NCI-H1694 treated with DMSO at 0.1 percent for 48 hours (cell line): ENCODE data around the gene CTXND2.
"Not testable (repeated sequence)": the region's sequence is repeated elsewhere in the genome, so short reads cannot be mapped to it uniquely, and the experiment has no call there.

ENCODE experiments used
- DNase-seq: peaks from one replicate; lab custom pipeline; 2025; lab: John Stamatoyannopoulos, UW

Gene CTXND2

DNA sequence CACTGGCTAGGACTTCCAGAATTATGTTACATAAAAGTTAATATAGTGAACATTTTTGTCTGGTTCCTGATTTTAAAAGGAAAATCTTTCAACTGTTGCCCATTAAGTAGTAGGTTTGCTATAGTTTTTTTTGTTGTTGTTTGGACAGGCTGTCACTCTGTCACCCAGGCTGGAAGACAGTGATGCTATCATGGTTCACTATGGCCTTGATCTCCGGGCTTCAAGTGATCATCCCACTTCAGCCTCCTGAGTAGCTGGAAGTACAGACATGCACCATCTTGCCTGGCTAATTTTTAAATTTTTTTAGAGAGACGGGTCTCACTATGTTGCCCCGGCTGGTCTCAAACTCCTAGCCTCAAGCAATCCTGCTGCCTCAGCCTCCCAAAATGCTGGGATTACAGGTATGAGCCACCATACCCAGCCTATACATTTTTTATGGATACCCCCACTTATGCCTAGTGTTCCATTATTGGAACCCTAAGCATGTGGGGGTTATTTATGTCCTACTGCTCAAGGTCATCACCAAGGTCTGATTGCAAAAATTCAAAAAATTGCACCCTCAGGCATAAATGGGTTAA, 6.5 kb downstream of the CTXND2 start:
- no peak for DNase-seq

DNA sequence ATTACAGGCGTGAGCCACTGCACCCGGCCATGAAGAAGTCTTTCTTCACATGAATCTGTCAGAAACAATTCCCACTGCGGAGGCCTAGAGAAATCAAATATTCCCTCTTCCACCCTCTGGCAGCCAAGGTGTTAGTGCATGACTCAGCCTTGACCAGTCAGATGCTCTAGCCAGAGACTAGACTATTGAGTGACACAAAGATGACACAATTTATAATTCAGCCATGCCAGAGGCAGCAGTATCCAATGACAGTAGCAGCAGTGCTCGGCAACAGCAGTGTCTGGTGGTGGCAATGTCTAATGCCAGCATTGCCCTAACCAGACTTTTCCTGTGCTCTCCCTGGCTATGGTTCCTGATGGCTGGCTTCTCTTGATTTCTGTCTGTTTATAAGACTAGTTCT, 8.7 kb downstream of the CTXND2 start:
- DNase-seq: no peak

DNA sequence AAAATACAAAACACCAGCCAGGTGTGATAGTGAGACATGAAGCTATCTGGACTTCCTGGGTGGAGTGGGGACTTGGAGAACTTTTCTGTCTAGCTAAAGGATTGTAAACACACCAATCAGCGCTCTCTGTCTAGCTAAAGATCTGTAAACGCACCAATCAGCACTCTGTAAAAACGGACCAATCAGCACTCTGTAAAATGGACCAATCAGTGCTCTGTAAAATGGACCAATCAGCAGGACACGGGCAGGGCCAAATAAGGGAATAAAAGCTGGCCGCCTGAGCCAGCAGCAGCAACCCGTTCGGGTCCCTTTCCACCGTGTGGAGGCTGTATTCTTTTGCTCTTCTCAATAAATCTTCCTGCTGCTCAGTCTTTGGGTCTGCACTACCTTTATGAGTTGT, 12.9 kb downstream of the CTXND2 start:
- DNase-seq: not testable (repeated sequence)

DNA sequence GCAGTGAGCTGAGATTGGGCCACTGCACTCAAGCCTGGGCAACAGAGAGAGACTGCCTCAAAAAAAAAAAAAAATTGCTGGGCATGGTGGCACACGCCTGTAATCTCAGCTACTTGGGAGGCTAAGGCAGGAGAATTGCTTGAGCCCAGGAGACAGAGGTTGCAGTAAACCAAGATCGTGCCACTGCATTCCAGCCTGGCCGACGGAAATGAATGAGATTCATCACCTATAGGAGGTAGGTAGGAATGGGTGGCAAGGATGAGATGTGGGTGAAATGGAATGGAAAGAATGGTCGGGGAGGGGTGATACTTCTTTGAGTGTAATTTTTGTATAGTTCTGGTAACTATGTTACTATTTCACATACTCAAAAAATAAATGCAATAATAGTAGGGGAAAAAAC, 15.4 kb downstream of the CTXND2 start:
- no peak for DNase-seq

DNA sequence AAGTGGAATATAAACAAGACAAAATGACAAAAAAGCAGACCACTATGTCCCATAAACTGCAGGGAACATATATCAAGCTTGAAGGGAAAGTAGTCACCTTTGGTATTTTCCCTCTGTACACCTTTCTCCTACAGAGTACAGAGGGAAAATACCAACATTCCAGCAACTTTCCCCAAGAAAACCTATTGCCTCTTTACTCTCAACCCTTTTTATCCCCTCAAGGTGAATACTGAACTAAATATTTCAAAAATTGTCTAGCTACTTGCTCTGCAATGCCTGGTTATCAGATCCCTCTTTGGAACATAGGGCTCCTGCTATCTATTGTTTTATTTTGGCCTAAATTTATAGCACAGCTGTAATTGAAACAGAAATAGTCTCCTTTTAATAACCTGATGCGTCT, 15.8 kb downstream of the CTXND2 start:
- no peak for DNase-seq

DNA sequence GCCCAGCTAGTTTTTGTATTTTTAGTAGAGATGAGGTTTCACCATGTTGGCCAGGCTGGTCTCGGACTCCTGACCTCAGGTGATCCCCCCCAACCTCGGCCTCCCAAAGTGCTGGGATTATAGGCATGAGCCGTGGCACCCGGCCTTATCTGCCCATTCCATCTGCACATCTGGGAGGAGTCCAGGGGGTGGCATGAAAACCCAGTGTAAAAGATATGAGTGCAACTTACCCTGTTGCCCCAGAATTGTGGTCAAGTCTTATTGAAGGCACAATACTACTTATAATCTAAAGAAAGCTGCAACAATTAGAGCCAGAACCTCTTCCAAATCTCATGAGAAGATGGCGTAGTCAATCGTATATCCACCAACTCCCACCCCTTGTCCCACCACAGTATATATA, 18.4 kb downstream of the CTXND2 start:
- DNase-seq: no peak

DNA sequence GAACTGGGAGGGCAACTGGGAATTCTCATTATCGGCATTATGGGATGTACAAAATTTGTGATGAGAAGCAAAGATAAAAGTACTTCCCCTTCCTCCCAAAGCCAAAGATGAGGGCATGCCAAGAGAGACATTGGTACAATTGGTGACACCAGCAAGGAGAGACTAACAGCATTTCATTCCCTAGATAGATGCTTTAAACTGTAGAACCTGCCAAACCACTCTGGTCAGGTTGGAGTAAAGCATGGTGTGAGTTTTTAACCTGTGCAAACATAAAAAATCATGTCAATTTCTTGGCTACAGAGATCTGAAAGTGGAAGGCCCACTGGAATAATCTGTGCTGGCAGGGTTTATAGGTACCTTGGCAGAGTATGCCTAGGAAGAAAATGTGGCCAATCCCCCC, 19.4 kb downstream of the CTXND2 start:
- no peak for DNase-seq

DNA sequence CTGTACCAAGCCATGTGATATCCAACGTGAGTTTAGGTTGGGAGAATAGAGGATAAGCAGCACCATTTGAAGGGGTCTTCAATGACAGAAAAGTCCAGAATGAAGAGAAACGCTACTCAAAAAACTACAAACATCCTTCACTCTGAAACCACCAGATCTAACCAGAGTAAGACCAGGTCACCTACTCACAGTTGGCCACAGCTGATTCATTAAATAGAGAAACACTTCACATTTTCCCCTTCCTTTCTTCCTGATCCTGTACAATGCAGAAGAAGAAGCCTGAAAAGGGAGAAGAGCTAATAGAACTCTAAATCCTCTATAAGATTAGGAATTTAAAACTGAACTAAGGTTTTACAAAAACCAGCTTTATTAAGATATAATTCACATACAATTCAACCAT, 19.9 kb downstream of the CTXND2 start:
- no peak for DNase-seq

DNA sequence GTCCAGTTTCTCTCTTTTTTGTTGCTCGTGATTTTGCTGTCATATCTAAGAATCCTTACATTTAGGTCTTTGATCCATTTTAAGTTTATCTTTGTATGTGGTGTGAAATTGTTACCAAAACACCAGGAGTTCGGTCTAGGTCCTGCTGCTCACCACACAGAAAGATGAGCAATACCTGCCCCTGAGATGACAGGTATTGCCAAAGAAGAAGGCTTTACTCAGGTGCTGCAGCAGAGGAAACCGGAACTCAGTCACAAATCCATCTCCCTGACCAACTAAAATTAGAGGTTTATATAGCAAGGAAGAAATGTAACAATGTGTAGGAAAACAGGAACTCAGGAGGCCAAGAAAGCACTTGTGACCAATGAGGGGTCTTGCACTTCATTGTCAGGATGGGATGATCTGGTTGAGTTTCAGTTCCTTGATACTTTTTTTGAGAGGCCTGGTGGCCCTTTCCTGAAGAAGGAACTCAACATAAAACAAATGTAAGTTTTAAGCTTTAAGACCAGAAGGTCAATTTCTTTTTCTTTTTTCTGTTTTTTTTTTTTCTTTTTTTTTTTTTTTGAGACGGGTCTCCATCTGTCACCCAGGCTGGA, 22.7 kb downstream of the CTXND2 start:
- DNase-seq: no peak

DNA sequence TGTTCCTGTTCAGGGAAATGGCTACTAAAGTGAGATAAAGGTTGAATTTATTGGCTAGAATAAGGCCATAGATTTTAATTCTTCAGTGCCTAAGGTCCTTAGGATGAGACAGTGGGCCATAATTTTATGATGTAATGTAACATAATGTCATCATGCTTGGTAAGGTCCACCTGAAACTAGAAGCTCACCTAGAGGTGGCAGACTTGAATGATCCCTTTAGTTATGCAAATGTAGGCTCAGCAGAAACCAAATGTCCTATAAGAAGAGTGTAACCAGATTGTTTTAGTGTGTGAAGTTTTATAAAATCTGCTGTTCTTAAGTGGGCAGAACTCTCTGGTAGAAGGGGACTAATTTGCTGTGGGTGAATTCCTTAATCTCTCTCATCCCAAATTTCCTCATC, 25.7 kb downstream of the CTXND2 start:
- no peak for DNase-seq

DNA sequence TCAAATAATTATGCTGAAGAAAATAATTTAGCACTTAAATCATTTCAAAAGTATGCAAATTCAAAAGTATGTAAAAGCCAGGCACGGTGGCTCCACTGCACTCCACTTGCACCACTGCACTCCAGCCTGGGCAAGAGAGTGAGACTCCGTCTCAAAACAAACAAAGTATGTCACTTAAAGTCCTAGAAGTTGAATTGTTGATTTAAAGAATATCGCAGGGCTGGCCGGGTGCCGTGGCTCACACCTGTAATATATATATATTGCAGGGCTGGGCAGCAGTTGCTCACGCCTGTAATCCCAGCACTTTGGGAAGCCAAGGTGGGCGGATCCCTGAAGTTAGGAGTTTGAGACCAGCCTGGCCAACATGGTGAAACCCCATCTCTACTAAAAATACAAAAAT, 30.5 kb downstream of the CTXND2 start:
- DNase-seq: no peak

DNA sequence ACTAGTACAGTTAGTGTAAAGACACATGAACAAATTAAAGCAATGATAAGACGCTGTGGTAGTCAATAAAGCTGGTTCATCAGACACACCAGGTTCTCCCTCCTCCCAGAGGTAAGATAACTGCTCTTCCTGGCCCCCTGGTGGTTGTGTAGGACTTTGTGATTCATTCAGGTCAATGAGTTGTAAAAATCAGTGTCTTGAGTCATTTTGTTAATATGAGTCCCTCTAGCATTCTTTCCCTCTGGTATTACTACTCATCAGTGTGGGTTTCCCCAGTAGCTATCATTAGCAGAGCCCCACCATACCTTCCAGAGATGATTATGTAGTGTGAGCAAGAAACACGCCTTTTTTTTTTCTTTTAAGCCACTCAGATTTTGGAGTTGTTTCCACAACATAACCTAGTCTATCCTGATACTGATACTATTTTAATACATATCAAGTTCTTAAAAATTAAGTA, 35.6 kb downstream of the CTXND2 start:
- DNase-seq: peak; percentile 80

DNA sequence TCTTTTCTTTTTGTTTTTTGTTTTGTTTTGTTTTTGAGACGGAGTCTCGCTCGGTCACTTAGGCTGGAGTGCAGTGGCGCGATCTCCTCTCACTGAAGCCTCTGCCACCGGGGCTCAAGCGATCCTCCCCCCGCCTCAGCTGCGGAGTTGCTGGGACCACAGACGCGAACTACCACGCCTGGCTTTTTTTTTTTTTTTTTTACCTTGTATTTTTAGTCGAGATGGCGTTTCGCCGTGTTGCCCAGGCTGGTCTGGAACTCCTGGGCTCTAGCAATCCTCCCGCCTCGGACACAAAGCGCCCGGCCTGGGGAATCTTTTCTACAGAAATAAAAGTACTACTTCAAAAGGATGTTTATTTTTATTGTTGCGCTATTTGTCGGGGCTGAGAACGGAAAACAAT, 38.1 kb downstream of the CTXND2 start:
- DNase-seq: no peak

DNA sequence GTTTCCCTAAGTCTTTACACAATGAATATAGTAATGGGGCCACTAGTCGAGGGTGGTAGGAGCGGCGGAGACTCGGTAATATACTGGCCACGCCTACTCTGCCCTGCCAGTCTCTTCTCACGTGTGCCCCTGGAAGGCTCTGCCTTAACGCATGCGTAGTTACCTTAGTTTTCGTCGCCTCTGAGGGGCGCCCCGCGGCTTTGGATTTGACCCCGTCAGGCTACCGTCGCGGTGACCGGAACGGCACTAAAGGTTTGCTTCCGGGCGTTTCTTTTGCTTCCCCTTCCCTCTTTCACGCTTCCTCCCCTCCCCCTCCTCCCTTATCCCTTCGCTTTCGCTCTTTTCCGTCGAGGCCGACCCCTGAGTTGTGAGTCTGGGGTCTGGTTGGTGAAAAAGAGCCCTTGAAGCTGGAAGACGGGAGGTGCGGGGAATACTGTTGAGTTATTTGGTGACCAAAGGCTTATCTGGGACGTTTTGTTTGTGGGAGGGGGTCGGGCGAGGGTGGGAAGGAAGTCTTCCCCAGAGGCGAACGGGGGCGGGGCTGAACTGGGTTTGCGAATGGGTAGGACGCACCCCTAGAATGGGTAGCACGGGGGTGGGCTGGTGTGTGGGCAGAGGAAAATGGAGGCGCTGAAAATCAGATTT, 39.3 kb downstream of the CTXND2 start, which contains the start of gene SETDB1:
Gene SETDB1, plus strand, starts transcription at position 267 of the 645 bp plus-strand sequence. CDS start 1,352 bp downstream, outside the sequence.
- peak; percentile 99 for DNase-seq

DNA sequence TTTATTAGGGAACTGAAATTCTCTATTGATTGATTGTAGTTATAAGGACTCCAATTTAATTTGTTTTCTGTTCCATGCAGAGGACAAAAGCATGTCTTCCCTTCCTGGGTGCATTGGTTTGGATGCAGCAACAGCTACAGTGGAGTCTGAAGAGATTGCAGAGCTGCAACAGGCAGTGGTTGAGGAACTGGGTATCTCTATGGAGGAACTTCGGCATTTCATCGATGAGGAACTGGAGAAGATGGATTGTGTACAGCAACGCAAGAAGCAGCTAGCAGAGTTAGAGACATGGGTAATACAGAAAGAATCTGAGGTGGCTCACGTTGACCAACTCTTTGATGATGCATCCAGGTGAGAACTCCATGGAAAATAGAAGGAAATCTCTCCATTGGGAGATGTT, 40.7 kb downstream of the CTXND2 start:
- no peak for DNase-seq

DNA sequence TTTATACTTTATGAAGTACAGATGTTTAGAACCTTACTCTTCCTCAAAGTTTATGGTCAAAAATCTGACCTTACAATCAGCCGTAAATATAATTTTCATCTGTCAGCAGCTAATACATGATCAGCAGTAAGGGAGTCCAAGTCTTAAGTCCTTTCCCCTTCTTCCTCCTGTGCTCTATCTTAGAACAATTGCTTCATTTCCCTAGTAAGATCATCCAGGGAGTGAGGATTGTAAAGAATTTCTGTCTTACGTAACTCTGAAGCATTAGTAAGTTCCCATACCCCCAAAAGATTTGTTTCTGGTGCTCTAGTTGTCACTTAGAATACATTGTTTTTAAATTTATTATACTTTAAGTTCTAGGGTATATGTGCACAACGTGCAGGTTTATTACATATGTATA, 41.4 kb downstream of the CTXND2 start:
- no peak for DNase-seq

DNA sequence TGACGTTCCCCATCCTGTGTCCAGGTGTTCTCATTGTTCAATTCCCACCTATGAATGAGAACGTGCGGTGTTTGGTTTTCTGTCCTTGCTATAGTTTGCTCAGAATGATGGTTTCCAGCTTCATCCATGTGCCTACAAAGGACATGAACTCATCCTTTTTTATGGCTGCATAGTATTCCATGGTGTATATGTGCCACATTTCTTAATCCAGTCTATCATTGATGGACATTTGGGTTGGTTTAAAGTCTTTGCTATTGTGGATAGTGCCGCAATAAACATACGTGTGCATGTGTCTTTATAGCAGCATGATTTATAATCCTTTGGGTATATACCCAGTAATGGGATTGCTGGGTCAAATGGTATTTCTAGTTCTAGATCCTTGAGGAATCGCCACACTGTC, 41.8 kb downstream of the CTXND2 start:
- not testable (repeated sequence) for DNase-seq

DNA sequence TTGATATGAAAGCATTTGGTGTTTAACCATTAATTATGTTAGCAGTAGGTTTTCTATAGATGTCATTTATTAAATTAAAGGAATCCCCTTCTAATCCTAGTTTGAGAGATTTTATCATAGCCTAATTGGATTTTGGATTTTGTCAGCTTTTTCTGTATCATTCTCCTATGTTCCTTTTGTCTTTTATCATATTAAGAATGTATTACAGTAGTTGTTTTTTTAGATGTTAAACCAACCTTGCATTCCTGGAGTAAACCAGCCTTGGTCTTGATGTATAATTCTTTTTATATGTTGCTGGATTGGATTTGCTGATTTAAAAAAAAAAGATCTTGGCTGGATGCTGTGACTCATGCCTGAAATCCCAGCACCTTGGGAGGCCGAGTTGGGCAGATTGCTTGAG, 44.8 kb downstream of the CTXND2 start:
- peak; percentile 14 for DNase-seq

DNA sequence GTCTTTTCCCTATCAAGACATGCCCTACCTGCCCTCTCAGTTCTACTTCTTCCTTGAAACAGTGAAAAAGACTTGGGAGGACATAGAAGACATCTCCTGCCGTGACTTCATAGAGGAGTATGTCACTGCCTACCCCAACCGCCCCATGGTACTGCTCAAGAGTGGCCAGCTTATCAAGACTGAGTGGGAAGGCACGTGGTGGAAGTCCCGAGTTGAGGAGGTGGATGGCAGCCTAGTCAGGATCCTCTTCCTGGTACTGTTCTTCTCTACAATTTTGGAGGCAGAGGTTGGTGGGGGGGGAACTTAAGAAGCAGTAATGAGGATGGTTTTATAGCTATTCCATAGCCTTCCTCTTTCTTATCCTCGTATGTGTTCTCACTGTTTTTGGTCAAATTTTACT, 57.9 kb downstream of the CTXND2 start:
- DNase-seq: no peak

DNA sequence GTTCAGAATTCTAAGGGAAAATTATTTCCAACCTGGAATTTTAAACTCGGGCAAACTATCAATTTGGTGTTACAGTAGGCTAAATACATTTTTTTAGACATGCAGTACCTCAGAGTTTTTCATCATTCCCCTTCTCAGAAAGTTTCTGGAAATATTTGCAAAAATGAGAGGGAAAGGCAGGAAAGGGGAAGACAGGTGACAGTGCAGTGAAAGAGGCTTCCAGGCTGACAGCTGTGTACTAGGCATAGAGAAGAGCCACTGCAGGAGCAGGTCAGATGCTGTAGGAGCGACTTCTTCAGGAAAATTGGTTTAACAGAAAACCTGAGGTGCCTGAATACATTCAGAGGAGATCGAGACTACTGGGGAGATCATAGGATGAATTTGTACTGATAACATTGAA, 67.8 kb downstream of the CTXND2 start:
- no peak for DNase-seq

DNA sequence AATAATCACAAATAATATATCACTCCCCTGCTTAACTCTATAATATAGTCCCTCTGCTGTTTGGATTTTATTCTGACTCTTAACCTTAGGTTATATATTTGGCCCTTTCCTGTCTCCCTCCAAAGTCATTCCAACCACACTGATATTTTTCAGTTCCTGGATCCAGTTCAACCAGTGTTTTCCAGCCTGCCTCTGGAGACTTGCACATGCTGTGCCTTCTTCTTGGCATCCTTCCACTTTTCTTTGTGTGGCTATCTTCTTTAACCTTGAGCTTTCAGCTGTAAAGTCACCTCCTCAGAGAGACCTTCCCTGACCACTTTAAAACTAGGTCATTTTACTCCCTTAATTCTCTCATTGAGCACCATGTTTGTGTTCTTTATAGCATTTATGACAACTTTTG, 68.3 kb downstream of the CTXND2 start:
- no peak for DNase-seq

DNA sequence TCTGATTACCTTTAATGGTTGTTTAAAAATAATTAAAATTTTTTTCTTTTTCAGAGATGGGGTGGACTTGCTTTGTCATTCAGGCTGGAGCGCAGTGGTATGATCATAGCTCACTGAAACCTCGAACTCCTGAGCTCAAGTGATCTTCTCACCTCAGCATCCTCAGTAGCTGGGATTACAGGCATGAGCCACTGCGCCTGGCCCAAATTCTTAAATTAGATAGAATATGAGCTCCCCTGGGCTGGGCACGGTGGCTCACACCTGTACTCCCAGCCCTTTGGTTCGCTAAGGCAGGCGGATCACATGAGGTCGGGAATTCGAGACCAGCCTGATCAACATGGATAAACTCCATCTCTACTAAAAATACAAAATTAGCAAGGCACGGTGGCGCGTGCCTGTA, 70.7 kb downstream of the CTXND2 start:
- no peak for DNase-seq

DNA sequence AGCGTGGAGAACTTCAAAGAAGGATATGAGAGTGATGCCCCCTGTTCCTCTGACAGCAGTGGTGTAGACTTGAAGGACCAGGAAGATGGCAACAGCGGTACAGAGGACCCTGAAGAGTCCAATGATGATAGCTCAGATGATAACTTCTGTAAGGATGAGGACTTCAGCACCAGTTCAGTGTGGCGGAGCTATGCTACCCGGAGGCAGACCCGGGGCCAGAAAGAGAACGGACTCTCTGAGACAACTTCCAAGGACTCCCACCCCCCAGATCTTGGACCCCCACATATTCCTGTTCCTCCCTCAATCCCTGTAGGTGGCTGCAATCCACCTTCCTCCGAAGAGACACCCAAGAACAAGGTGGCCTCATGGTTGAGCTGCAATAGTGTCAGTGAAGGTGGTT, 73.7 kb downstream of the CTXND2 start:
- DNase-seq: no peak

DNA sequence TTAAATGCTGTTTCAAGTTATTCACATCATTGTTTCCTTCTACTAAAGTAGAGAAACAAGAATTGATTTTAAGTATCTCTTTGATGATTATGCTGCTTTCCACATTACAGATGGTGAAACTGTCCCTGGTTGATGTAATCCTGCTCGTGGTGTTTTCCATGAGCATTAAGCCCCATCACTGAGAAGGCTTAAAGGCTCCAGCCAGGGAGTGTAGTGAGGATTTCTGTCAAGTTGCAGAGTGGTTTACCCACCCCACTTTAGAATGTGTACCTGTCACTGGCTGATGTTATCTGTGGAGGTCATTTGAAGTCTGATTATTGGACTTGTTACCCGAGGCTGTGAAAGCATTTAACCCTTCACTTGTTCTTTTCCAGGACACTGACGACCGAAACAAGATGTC, 74.8 kb downstream of the CTXND2 start:
- no peak for DNase-seq
